HUDEP-2 (cell line): ENCODE results near the gene STARD9.

Experiments used
- DNase-seq, 76 experiments: peaks; one replicate each; lab custom pipeline; 2025; ENCODE audit not compliant: unreplicated experiment in 76 of 76; lab: John Stamatoyannopoulos, UW

The STARD9 gene

DNA sequence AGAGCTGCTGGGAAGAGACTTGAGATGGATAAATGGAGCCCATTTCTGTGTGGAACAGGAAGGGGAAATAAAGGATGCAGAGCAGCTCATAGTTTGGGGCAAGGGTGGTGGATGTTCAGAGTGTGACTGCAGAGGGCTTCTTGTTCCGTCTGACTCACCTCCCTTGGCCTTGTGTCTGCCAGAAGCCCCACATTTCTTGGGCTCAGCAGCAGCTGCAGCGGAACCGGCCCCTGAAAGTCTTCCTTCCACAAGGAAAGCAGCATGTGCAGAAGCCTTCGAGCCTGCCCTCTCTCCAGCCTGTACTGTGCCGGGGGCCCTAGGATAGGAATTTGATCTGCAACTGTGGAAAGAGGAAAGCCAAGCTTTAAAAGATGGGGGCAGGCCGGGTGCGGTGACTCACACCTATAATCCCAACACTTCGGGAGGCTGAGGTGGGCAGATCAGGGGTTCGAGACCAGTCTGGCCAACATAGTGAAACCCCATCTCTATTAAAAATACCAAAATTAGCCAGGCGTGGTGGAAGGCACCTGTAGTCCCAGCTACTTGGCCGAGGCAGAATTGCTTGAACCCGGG is 150.0 kb downstream of the STARD9 start:
- no peak for DNase-seq

DNA sequence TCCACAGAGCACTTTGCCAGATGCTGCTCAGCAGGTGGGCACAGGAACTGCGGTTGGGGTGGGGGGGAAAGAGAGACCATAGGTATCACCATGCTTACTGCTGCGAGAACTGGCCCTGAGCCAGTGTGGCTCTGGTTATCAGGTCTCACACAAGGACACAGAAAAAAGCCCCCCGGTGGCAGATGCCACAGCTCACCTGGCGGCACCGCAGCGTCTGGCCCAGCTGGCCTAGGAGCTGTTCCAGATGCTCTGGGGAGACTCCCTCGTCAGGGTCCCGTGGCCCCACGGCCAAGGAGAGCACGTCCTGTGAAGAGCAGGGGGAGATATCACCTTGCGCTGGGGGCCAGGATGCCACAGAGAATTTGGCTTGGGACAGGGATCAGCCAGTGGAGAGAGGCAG is 150.7 kb downstream of the STARD9 start:
- DNase-seq = no peak

- DNase-seq = no peak
Measured at GRCh38 chr15:42727750-42728381, 152.5 kb downstream of the STARD9 start.

GRCh38 chr15:42728560-42728959 is 153.2 kb downstream of the STARD9 start:
- DNase-seq = no peak

DNA sequence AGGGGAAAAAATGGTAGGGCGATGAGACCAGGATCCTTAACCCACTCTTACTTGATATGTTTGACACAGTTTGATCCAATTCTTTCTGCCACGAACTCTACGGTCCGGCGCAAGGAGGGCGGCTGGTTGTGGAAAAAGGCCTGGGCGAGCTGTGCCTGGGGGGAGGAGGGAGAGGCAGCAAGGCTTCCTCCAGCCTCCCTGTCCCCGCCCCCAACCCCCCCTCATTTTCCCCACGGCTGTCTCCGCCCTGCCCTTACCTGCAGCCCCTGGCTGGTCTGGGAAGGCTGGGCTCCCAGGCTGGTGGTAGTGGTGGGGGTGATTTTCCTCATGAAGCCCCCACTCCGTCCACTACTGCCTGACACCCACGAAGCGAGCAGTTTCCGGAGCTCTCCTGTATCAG is 153.6 kb downstream of the STARD9 start:
- DNase-seq = no peak

- DNase-seq = no peak
Measured at GRCh38 chr15:42729409-42729808, 154.0 kb downstream of the STARD9 start.

DNA sequence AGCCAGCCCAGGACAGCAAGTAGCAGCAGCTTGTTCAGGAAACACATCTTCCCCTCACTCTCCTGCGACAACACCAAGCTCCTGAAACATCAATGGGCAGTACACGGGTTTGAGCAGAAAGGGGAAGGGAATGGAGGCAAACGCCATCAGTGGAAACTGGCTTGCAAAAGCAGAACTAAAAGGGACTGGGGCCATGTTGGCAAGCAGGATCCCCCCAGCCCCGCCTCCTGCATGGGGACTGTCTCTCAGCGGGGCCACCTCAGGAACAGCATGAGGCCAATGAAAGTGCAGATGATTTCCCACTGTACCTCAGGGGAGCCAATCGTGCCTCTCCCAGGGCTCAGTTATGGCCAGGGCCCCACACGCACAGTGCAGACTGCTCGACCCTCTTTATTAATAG is 154.7 kb downstream of the STARD9 start:
- DNase-seq = no peak

- no peak for DNase-seq
Measured at GRCh38 chr15:42730536-42730935, 155.1 kb downstream of the STARD9 start.

DNA sequence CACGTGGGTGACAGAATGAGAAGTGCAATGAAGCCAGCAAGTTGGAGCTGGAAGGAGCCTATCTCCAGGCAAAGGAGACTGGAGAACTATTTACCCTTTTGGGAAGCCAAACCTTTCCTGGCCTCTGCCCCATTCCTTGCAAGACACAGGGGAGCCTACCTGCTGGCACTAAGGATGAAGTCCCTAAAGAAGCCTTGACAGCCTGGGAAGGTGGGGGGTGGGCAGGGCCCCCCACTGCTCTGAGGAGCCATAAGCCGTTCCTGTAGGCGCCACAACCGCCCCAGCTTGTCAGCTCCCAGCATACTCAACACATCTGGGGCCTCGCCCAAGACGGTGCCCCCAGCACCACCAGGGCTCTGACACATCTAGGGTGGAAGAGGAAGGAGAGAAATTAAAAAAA is 156.1 kb downstream of the STARD9 start:
- no peak for DNase-seq

DNA sequence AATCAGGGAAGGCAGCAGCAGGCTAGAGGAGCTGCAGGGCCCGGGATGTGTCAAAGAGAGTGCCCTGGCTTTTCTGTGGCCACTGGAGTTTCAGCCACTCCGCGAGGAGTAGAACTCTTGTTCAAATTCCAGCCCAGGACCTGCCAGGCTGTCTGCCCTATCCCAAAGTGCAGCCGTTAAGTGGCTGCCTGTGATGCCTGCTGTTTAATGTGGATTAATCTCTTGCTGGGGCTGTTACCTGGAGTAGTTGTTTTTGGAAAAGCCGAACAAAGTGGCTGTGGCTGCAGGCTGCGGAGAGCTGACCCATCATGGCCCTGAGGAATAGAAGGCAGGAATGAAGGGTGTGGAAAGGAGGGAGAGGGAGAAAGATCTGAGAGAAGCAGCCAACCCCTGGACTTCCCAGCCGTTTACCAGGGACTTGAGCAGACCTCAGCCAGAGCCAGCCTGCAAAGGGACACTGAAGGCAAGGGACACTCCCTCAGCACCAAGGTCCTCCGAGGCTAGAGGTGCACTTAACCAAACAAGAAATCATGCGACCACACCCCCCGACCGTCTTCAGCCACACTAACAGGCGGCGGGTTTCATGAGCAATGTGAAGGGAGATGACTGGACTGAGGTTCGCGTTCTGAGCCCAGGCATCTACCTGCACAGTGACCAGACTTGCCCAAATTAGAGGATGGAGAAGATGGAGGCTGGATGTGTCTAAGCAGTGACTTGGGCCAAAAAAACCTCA is 156.9 kb downstream of the STARD9 start:
- no peak for DNase-seq

DNA sequence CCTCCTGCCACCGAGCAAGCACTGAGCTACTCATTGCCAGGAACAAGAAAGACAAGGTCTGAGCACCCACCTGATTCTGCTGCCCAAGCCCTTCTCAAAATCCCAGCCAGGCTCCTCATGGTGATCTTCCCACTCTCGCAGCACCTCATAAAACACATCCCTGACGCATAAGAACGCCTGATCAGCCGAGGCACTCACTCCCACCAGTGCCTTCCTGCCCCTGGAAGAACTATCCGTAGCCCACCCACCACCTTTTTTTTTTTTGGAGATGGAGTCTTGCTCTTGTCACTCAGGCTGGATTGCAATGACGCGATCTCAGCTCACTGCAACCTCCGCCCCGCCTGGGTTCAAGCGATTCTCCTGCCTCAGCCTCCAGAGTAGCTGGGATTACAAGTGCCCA is 157.6 kb downstream of the STARD9 start:
- DNase-seq = no peak

DNA sequence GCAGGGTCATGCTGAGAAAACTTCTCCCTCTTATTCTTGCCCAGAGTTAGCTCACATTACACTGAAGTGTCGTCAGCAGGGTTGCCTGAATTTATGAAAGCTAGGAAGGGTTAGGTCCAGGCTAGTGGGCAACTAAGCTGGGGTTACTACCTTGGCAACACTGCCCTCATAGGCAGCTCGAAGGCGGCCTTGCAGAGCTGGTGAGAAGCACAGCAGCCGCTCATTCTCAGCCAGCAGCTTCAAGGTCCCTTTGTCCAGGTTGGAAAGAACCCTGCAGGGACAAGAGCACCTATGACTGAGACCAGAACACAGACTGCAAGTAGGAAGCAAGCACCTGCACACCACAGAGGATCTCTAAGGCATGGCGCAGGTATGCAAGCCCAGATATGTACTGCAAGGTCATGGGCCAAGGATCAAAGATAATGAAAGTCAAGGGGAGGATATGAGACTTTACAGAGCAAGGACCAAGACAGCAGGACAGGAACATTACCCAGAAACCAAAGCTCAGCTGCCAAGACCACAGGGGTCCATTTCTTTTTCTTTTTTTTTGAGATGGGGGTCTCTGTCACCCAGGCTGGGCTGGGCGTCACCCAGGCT is 158.8 kb downstream of the STARD9 start:
- DNase-seq = no peak

GRCh38 chr15:42735382-42736165 is 160.2 kb downstream of the STARD9 start:
- no peak for DNase-seq

DNA sequence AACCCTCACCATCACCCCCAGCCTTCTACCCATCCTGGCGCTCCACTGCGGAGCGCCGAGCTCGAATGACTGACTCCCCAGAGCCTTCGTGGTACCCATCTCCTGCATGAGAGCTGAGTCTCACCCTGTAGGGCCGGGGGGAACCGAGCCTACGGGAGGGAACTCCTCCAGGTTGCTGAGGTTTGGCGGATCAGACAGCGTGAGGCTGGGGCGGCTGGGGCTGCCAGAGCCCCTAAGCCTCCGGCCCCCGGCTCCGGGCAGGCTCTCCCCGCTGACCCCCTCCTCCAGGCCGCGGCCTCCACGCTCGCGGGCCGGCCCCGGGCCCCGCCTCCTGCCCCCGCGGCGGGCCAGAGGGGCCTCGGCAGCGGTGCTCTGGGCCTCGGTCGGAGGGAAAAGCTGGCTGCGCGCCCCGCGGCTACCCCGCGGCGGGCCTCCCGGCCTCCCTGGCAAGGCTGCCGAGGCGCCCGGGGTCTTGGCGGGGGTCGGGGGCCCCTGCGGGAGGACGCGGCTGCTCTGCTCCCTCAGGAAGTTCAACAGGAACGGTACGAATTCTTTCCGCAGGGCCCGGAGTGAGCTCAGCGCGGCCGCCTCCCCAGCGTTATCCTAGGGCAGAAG is 160.9 kb downstream of the STARD9 start:
- DNase-seq = peak in 4 of 76 experiments; percentile 4 to 10 (median 8)

GRCh38 chr15:42736793-42737528 is 161.6 kb downstream of the STARD9 start, which contains the start of gene CDAN1:
Gene CDAN1 (minus strand): TSS chr15:42737128. CDS start chr15:42737102, 26 bp downstream.
- peak in 75 of 76 experiments; percentile 15 to 94 (median 83) for DNase-seq

DNA sequence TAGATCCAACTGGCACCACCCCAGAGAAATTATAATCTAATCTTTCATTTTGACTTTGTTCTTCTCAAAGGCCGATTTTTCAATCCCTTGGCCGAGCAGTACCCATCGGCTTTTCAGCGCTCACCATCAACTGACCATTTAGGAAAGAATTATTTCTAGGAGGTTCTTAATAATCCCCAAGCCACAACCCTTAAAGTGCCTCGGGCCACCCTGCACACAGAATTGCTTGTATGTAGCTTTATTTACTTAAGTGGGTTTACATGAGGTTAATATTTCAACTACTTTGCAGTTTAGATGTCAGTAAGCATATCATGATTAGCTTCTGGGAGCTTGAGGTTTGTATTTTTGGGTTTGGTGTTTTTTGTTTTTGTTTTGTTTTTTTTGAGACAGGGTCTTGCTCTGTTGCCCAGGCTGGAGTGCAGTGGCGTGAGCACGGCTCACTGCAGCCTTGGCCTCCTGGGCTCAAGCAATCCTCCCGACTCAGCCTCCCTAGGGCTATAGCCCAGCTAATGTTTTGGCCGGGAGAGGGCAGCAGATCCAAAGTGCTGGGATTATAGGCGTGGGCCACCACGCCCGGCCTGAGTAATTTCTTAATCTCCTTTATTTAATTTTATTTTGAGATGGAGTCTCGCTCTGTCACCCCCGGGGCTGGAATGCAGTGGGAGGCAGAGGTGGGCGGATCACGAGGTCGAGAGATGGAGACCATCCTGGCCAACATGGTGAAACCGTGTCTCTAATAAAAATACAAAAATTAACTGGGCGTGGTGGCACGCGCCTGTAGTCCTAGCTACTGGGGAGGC is 162.3 kb downstream of the STARD9 start:
- peak in 54 of 76 experiments; percentile 3 to 67 (median 38) for DNase-seq

DNA sequence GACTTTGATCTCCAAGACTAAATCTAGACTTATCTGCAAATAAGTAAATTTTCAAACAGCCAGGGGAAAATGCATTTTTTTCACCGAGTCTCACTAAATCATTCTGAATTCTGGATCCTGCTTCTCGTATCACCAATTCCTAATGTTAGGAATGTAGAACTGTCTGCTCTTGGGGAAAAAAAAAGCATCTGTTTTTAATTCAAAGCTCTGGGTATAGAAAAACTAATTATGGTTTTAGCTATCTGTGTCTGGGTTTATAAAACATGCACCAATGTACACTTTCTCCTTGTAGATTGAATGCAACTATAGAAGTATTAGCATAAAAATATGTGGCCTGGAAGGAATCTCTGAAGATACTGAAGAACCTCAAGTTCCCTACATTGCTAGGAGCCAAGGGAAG is 166.3 kb downstream of the STARD9 start:
- DNase-seq = no peak

GRCh38 chr15:42742149-42742548 is 166.7 kb downstream of the STARD9 start:
- no peak for DNase-seq

DNA sequence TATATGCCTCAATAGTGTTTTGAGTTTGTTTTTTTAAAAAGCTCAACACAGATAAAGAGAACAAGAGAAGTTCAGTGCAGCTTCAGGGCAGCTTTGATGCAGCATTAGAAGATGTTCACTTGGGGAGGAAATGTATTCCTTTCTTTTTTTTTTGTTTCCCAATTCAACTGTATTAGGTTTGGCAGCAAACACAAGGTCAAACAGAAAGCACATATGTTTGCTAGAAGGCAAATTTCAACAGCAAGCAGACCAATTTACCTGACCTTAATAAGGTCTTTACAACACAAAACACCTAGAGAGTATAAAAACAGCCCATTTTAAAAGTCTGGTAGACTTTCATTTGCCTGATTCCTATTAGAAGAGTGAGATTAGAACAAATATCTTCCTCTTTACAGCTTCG is 168.8 kb downstream of the STARD9 start:
- no peak for DNase-seq
